IPS-NIHi7 (cell line): Measurements from ENCODE around the gene TAF11.
"Not testable (repeated sequence)": the region's sequence is repeated elsewhere in the genome, so short reads cannot be mapped to it uniquely, and the experiment has no call there.

Experiments used
- DNase-seq: peaks from one replicate; pipeline ENCODE4 v3.0.0; 2012; ENCODE audit warnings: mixed read lengths; ENCODE audit errors: extremely low spot score

TAF11 gene

DNA sequence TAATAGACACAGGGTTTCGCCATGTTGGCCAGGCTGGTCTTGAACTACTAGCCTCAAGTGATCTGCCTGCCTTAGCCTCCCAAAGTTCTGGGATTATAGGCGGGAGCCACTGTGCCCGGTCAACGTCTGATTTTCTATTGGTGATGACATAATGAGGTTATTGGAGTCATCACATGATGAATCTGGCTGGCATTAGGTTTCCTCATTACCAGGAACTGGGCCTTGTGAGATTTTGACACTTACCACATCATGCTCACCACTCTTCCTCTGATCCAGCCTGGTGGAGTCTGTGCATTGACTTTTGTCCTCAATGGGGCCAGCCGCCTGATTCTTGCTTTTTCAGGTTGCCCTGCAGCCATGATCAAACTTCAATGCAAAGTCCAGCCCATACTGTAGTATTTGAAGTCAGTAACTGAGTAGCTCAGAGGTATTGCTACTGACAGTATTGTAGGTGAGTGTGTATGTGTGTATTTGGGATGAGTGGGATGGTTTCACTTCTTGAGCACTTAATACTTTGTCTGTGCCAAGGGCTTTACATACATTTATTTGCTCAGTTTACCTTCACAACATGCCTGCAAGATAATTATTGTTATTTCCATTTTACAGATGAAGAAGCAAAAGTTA is 17.3 kb upstream of the TAF11 start:
- DNase-seq, result no peak

DNA sequence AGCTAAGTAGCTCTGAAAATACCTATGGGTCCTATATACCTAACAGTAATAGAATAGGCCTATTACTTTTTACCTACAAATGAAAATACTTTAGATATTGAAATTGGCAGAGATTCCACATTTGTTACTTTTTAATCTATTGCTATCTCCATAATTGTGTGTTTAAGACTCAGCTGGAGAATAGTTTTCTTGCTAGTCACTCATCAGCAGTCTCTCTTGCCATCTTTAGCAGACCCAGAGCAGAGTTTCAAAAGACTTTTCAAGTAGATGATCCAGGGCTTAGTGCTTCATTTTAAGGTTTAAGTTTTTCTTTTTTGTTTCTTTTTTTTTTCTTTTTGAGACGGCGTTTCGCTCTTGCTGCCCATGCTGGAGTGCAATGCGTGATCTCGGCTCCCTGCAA is 14.1 kb upstream of the TAF11 start:
- DNase-seq, result no peak

DNA sequence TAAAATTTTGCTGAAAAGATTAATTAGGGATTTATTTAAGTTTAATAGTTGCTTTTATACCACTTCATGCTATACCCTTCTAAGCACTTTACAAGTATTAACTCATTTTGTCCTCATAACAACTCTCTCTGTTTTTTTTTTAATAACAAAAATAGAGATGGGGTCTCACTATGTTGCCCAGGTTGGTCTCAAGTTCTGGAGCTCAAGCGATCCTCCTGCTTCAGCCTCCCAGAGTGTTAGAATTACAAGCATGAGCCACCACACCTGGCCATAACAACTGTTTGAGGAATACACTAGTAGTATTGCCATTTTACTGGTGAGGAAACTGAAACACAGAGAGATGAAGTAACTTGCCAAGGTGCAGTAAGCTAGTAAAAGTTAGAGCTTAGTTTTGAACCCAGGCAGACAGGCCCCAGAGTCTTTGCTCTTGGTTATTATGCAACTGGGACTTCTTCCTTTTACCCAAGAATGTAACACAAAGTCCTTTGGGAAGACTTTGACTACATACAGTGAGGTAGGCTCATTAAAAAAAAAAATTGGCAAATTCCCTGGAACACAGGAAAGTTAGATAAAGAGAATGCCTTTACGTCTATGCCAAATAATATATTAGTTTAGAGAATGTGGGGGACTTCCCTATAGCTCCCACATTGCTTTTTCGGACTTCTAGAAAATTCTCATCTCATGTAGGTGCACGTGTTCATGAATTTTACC is 12.6 kb upstream of the TAF11 start:
- no peak for DNase-seq

DNA sequence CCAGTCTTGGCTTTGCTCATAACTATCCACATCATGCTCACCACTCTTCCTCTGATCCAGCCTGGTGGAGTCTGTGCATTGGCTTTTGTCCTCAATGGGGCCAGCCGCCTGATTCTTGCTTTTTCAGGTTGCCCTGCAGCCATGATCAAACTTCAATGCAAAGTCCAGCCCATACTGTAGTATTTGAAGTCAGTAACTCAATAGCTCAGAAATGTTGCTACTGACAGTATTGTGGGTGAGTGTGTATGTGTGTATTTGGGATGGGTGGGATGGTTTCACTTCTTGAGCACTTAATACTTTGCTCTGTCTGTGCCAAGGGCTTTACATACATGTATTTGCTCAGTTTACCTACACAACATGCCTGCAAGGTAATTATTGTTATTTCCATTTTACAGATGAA is 11.9 kb upstream of the TAF11 start:
- DNase-seq, result not testable (repeated sequence)

DNA sequence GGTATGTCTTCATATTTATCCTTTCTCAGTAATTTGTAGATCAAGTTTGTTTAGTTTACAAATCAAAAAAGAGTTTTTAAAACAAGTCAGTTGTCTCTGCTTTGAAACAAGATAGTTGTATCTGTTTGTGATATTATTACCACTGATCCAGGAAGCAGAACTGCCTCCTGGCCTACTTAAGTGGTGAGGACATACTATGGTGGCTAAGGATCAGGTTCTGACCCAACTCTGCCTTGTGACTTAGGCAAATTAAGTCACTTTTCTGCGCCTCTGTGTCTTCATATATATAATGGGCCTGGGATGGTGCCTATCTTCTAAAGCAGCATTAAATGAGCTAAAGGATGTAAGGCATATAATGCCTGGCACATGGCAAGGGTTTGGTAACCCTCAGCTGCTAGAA is 9.9 kb upstream of the TAF11 start:
- DNase-seq, result no peak

DNA sequence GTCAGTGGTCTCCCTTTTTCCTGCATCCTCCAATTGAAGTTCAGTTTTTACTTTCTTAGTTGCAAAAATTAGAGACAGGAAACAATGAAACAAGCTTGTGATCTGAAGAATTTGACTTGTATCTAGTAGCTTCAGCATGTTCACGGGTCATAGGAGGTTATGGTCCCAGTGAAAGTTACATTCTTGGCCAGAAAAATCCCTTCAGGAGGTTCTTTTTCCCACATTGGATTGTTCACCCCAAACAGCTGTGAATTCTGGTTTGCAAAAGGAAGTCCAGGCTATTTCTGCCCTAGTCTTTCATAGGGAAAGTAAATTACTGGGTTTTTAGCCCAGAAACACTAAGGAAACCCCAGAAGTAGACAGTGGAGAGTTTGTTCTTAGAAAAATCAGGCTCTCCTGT is 9.3 kb upstream of the TAF11 start:
- DNase-seq, result no peak

DNA sequence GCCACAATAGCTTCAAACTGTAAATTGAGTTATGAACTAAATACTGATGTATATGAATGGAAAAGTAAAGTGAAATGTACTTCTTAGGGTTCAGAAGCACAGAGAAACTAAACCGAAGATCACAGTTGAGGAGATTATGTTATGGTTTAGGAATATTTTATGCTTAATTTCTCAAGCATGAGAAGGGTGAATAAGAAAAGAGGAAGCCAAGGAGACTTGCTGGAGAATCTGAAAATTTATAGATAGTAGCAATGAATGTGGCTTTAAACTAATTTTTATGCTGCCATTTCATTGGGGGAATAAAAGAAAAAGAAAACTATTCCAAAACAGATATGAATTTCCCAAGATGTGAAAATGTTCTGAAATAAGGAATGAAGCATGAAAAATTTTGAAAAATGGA is 6.9 kb upstream of the TAF11 start:
- DNase-seq, result no peak

DNA sequence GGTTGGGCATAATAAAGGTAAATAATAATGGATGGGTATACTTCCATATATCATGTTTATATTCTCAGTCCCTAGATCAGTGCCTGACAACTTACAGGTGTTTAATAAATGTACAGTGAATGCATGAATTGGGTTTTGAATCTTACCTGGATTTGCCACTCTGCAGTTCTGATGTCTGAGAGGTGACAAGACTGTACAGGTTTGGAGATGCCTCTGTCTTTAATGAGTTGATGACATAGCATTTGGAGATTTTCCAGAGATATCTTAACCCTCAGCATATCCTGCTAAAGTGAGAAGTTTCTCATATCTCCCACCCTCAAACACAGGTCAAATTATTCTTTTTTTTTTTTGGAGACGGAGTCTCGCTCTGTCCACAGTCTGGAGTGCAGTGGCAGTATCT is 3.5 kb upstream of the TAF11 start:
- no peak for DNase-seq

DNA sequence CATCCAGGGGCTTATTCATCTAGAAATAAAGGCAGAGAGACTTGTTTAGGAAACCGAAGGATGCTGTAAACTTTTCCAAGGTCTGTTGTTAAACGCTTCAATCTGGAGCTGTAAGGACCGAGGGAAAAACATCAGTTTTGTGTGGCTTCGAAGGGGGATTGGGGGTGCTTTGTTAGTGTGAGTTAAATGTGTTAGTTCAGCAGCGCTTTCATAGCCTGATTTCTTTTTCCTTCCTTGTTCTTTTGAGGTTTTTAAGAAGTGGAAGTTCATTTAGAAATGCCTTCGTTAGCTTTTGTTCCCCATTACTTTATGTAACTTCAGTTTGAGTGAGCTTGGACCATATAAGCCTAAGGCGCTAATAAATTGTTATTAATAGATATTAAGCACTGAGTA is 2.7 kb upstream of the TAF11 start:
- DNase-seq, result no peak

DNA sequence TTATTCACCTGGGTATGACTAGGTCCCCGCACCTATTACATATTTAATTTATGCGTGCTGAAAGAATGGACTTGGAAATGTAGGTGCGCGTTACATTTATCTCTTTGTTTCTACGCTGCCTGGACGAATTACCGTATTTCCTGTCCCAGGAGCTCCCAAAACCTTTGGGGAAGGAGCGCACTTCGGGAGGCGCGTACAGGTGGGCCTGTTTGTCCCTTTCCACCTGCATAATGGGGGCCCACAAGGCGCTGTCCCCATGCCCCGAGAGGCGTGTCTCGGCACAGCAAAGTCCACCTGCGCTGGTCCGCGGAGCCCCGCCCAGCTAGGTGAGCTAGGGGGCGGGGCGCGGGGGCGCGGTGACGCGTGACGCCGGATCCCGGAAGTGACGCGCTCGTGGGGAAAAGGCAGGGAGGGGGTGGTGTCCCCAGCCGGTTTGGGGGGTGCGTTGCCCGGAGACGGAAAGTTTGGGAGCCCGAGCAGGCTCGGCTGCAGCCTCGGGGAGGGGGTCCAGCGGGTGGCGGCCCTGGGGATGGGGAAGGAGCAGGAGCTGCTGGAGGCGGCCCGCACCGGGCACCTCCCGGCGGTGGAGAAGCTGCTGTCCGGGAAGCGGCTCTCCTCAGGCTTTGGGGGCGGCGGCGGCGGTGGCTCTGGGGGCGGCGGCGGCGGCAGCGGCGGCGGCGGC is 1.2 kb upstream of the TAF11 start, which contains the start of gene ANKS1A:
Gene ANKS1A, plus strand, starts transcription at position 382 of the 682 bp plus-strand sequence. Its CDS starts 148 bp downstream, at position 530.
- DNase-seq, result peak; percentile 92

DNA sequence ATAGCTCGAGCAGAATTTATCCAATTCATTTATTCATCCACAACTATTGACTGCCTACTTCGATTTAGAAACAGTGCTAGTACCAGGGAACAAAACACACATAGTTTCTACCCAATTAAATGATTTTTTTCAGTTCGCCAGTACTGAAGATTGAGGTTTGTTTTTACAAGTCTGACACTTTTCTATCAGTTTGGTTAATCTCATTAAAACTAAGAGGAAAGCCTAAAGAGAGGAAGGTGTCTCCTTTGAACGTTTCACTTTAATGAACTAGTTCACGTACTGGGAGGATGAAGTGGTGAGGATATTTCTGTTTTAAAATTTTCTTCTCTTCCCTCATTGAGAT is 643 bp upstream of the TAF11 start:
- no peak for DNase-seq

DNA sequence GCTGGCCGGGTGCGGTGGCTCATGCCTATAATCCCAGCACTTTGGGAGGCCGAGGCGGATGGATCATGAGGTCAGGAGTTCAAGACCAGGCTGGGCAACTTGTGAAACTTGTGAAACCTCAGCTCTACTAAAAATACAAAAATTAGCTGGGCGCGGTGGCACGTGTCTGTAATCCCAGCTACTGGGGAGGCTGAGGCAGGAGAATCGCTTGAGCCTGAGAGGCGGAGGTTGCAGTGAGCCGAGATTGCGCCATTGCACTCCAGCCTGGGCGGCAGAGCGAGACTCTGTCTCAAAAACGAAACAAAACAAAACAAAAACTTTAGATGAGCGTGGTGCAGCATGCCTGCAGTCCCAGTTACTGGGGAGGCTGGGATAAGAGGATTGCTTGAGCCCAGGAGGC is 2.0 kb downstream of the TAF11 start:
- not testable (repeated sequence) for DNase-seq

DNA sequence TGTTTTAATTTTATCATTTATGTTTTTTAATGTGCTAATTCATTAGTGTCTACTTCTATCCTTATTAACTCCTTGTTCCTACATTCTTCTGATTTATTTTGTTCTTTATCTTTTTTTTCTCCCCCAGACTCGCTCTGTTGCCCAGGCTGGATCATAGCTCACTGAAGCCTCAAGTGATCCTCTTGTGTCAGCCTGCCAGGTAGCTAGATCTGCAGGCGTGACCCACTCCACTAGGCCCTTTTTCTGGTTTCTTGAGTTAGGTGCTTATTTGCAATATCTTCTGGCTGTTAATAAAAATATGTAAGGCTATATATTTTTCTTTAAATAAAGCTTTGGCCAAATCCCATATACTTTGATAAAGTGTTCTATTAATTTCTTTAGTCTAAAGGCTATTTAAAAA is 2.8 kb downstream of the TAF11 start:
- no peak for DNase-seq

DNA sequence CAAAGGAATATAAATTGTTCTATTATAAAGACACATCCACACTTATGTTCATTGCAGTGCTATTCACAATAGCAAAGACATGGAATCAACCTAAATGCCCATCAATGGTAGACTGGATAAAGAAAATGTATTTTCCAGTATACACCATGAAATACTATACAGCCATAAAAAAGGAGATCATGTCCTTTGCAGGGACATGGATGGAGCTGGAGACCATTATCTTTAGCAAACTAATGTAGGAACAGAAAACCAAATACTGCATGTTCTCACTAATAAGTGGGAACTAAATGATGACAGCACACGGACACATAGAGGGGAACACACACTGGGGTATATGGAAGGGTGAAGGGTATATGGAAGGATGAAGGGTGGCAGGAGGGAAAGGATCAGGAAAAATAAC is 3.8 kb downstream of the TAF11 start:
- not testable (repeated sequence) for DNase-seq

DNA sequence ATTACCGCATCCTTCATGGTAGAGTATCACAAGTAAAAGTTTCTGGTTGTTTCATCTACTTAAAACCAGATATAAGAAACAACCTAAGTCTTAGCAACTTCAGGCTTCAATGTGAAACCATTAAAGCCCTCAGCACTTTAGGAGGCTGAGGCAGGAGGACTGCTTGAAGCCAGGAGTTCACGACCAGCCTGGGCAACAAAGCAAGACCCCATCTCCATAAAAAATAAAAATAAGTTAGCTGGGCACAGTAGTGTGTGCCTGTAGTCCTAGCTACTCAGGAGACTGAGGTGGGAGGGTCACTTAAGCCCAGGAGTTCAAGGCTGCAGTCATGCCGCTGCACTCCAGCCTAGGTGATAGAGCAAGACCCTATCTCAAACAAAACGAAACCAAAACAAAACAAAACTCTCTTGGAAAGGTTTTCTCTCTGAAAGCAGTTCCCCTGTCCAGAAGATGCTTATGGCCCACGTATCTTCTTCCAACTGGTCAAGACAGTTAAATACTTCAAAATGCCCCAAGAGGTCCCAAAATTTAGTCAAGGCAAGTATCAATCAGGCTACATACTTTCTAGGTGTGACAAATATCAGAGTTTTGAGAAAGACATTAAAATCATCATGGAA is 9.9 kb downstream of the TAF11 start:
- DNase-seq, result no peak

DNA sequence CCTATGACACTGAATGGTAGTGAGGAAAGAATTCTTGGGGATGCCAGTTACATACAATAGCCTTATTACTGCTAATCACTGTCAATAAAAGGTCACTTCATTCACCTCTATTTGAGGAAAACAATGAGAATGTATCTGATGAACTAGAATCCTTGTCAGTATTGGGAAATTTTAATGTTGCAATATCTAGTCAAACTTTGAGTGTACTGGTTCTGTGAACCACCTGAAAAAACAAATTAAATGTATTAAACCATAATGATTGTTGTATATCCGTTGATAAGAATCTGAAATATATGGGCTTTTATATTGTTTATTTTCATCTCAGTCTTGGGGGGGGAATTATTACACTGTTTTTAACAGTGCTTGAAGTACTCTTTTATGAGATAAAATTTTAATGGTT is 10.6 kb downstream of the TAF11 start:
- no peak for DNase-seq

DNA sequence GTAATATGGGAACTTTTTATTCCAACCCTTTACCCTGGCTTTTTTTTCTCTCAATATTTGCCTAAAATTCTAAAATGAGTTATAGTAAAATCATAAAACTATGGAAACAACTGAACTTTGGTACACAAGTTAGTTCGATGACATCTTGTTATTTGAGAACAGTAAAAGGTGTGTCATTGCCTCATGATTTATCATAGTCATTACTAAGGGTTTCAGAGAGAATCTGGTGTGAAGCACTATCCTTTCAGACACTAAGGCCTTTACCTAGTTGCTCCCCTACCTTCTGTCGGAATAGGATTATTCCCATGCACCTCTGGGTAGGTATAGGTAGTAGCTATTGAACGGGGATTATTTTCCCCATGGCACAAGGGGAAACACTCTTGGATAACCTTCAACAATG is 11.4 kb downstream of the TAF11 start:
- DNase-seq, result no peak

DNA sequence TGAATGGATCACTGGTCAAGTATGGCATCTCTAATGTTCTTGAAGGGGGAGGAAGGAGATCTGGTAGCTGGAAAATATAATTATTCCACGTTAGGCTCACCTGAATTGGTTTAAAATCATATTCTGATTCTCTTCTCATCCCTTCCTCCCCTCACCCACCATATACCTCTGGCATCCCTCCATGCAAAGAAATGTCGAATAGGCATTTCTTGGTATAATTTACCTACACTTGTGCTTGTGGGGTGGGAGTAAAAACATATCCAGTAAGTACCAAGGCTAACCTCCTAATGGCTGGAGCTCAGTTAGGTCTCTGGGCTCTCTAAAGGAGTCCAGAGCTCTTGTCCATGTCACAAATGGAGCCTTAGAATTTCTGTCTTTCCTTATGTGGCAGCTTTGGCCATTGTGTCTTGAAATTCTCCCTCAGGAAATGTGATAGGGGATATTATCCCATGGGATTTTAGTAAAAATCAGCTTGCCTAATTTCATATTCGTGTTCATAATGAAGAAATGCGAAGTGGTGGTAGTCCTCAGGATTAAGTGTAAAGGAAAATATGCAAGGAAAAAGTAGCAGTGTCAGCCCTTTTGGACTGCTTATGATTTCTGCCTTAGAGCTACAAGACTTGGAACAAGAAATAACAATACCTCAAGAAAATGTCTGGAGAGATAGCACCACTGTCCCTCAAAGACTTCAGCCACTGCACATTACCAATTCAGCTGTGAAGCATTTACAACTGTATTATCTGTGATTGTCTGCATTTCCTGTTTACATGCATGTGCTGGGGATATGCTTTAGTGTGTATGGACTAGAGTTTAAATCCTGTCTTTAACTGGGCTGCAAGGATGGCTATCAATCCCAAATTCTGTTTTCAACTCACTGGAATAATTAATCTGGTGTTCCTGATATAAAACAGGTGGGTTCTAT is 12.3 kb downstream of the TAF11 start:
- DNase-seq, result no peak

DNA sequence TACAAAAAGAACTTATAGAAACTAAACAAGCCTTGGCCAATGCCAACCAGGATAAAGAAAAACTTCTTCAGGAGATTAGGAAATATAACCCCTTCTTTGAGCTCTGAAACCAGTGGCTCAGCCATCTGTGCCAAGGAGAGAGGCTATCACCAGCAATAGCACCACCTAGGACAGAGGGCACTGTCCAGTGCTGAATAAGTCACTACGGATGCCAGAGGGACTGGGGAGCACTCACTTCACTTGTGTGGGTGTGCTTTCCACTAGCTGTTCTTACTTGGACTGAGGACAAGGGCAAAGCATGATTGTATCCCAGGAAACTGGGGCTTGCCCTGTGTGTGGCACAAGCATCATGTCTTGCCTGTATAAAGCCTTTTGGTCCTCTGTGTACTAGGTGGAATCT is 15.5 kb downstream of the TAF11 start:
- DNase-seq, result peak; percentile 31

DNA sequence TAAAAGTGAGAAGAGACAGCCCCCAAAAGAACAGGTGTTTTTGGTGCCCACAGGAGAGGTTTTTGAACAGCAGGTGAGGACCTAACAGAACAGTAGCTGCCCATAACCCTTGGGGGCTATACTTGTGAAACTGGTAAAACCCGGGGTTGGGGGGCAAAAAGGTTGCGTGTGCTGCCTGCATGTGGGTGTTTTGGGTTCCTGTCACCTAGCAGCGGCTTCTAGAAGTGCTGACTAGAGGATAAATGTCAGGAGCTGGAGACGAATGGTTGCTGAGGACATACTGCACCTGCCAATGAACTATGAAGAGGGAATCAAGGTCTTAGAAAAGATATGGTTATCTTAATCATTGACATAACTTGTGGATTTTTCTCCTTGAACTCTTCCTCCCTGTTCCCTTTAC is 16.0 kb downstream of the TAF11 start:
- no peak for DNase-seq

DNA sequence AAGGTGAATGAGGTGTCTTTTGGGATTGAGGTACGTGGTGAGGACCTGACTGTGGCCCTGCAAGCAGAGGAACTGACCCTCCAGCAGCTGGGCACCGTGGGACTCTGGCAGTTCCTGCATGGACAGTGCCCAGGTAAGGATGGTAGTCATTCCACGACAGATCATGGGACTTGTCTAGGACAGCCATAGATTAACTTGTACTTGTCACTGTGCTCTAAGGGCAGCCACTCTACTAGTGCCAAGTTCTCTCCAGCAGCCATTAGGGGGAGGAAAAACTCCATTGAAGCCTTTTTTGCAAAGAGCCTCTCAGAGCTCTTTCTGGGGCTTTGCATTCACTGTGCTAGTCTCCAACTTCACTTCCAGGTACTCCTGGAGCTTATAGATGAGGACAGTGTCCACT is 20.4 kb downstream of the TAF11 start:
- DNase-seq, result no peak

DNA sequence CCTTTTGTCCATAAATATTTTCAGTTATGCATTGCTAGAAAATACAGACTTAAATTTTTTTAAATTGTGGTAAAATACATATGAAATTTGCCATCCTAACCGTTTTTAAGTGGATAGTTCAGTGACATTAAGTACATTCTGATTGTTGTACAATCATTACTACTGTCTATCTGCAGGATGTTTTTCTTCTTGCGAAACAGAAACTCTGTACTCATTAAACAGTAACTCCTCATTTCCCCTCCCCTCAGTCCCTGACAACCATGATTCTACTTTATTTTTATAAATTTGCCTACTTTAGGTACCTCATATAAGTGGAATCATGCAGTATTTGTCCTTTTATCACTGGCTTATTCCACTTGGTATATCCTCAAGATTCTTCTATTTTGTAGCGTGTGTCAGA is 21.3 kb downstream of the TAF11 start:
- no peak for DNase-seq
